GM12875 (cell line): ENCODE data around the gene LPP.

Experiments used
- H3K4me3 ChIP-seq: one replicate; pipeline ENCODE4 v1.5.1; 2011; ENCODE audit warnings: low read depth, low read length, control low read depth
- CTCF ChIP-seq: IDR thresholded peaks from 2 replicates; pipeline ENCODE4 v1.5.1; 2011; ENCODE audit warnings: low read depth, mild to moderate bottlenecking, control low read depth, inconsistent platforms, low read length, moderate library complexity, borderline replicate concordance; ENCODE audit not compliant: insufficient read depth

LPP gene

GRCh38 chr3:188874576-188874975 lies 720.6 kb downstream of the LPP start:
- no peak for TF ChIP-seq CTCF
- H3K4me3 ChIP-seq, result no peak overlapping the region

- H3K4me3 ChIP-seq, result no peak overlapping the region
- no peak for TF ChIP-seq CTCF
These were observed 721.5 kb downstream of the LPP start for GRCh38 chr3:188875413-188875812.

GRCh38 chr3:188876370-188876769 lies 722.4 kb downstream of the LPP start:
- no peak overlapping the region for H3K4me3 ChIP-seq
- TF ChIP-seq CTCF, result no peak

- no peak overlapping the region for H3K4me3 ChIP-seq
These were observed 723.4 kb downstream of the LPP start for GRCh38 chr3:188877381-188877780.

GRCh38 chr3:188878076-188878475 lies 724.1 kb downstream of the LPP start:
- no peak for TF ChIP-seq CTCF
- H3K4me3 ChIP-seq, result no peak overlapping the region

More at GRCh38 chr3:188877381-188877780, 723.4 kb downstream of the LPP start:
- no peak for TF ChIP-seq CTCF

- TF ChIP-seq CTCF, result no peak
- H3K4me3 ChIP-seq, result no peak overlapping the region
These were observed 728.1 kb downstream of the LPP start for GRCh38 chr3:188881954-188882641.

- TF ChIP-seq CTCF, result no peak
- no peak overlapping the region for H3K4me3 ChIP-seq
These were observed 730.5 kb downstream of the LPP start for GRCh38 chr3:188884299-188885043.
